Central memory CD8-positive, alpha-beta T cell (primary cell): ENCODE measurements around the gene TGFA.

ENCODE experiments used
- ATAC-seq: fragments of 150-1000 bp; cut with Tn5 transposase; replicated peaks from 2 replicates; pipeline ENCODE4 v1.10.0; 2022; ENCODE audit warnings: mild to moderate bottlenecking, moderate FRiP score, moderate number of reproducible peaks; ENCODE audit not compliant: poor library complexity, severe bottlenecking; ENCODE audit errors: extremely low read depth
- DNase-seq, 2 donors: peaks; one replicate each; pipeline ENCODE4 v3.0.0; 2021; ENCODE audit warnings: low spot score in 2 of 2
- H3K27ac Mint-ChIP-seq: one replicate; pipeline ENCODE4 v1.8.0; 2022; ENCODE audit warnings: low read depth, mild to moderate bottlenecking, moderate library complexity, mixed read lengths
- H3K27me3 Mint-ChIP-seq: one replicate; pipeline ENCODE4 v1.8.0; 2022; ENCODE audit warnings: mixed read lengths
- H3K36me3 Mint-ChIP-seq: one replicate; pipeline ENCODE4 v1.8.0; 2022; ENCODE audit warnings: mild to moderate bottlenecking, moderate library complexity, mixed read lengths; ENCODE audit not compliant: insufficient read depth
- H3K4me1 Mint-ChIP-seq: one replicate; pipeline ENCODE4 v1.8.0; 2022; ENCODE audit warnings: mixed read lengths
- H3K4me3 Mint-ChIP-seq: one replicate; pipeline ENCODE4 v1.8.0; 2022; ENCODE audit warnings: mild to moderate bottlenecking, moderate library complexity, mixed read lengths
- H3K9me3 Mint-ChIP-seq: one replicate; pipeline ENCODE4 v1.8.0; 2022; ENCODE audit warnings: mixed read lengths

TGFA gene

DNA sequence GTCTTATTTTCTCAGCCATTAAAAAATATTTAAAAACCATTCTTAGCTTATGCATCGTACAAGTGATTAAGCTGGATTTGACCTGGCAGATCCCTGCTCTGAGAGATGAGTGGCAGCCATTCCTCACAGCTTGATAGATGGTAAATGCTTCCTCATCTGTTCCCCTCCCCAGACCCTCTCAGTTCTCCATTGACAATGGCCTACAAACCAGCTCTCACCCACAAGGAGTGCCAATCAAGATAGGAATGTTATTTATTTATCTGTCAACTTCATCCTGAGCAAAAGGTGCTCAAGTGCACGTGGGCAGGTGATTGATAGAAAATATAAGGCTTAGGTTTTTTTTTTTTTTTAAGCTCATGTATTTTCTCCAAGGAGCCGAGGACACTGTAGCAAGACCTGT, 153.1 kb downstream of the TGFA start:
- Mint-ChIP-seq H3K27ac (no peak overlapping the region), H3K27me3 (peaks cover 80% of the 10 kb centered on the region), H3K36me3 (no peaks in the 10 kb centered on the region), H3K4me1 (no peaks in the 10 kb centered on the region), H3K9me3 (no peaks in the 10 kb centered on the region), H3K4me3 (no peak overlapping the region)
- ATAC-seq (no peak), DNase-seq (no peak)

DNA sequence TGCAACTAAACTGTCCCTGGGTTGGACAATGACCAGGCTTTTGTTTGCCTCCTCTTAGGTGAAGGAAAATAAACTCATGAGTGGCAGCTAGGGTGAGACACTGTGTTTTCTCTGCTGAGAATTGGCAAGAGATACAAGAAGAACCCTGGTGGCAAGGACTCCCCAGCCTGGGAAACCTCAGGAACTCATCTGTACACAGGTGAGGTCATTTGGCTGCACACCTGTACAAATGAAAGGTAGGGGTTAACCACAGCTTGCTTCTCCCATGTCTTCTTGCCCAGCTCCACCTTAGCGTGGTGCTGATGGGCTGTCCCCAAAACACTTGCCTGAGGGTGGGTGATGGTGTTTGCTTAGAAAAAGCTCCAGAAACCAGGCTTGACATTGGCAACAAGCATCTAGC, 154.6 kb downstream of the TGFA start:
- ATAC-seq (no peak), DNase-seq (no peak)
- Mint-ChIP-seq H3K4me1 (no peaks in the 10 kb centered on the region), H3K27ac (no peak overlapping the region), H3K9me3 (no peaks in the 10 kb centered on the region), H3K36me3 (no peaks in the 10 kb centered on the region), H3K27me3 (peaks cover 80% of the 10 kb centered on the region), H3K4me3 (no peak overlapping the region)
